ENCODE data around the gene AK3.

DNA sequence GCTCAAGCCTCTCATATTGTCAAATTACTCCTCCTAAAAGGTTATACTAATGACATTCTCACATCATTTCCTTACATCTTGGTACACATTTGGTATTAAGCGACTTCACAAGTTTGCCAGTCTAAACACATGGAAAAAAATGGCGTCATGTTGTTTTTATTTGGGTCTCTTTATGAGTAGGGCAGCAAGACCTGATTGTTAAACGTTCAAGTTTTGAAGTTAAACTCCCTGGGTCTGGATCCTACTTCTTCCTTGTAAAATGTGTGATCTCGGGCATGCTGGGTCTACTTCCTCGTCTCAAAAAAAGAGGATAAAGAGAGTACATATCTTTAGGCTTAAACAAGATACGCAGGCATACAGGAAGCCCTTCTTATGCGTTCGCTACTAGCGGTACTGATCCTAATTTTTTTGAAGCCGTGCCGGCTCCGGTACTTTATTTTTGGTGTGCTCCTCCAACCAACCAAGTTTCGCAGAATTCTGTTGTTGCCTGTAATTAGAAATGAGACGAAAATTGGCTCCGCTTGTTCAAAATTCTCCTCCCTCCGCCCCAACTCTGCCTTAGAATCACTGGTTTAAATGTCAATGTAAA, 62.2 kb downstream of the AK3 start:
- TF ChIP-seq, protein P1, sequence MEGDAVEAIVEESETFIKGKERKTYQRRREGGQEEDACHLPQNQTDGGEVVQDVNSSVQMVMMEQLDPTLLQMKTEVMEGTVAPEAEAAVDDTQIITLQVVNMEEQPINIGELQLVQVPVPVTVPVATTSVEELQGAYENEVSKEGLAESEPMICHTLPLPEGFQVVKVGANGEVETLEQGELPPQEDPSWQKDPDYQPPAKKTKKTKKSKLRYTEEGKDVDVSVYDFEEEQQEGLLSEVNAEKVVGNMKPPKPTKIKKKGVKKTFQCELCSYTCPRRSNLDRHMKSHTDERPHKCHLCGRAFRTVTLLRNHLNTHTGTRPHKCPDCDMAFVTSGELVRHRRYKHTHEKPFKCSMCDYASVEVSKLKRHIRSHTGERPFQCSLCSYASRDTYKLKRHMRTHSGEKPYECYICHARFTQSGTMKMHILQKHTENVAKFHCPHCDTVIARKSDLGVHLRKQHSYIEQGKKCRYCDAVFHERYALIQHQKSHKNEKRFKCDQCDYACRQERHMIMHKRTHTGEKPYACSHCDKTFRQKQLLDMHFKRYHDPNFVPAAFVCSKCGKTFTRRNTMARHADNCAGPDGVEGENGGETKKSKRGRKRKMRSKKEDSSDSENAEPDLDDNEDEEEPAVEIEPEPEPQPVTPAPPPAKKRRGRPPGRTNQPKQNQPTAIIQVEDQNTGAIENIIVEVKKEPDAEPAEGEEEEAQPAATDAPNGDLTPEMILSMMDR (conservative IDR thresholded peaks at IDR 0.05; ENCODE audit: low read length) = no peak
- TF ChIP-seq EZH2phosphoT487 (IDR thresholded peaks at IDR 0.05; ENCODE audit: borderline replicate concordance, low read depth, low read length) = no peak
